H1 (cell line): ENCODE results near the gene PFDN1. TPM values are rescaled to one million over a fixed set of nuclear protein-coding genes. Genes with fewer than 3 reads are reported as not detected.

Source experiments
- CTCF ChIA-PET: fragments of 300-600 bp; sonication (Branson Sonifier 250); formaldehyde crosslinking; loops from one replicate; lab custom pipeline; 2021; ENCODE audit not compliant: partially characterized antibody; lab: Charles Lee
- POLR2A ChIA-PET: fragments of 300-600 bp; sonication (Branson Sonifier 250); formaldehyde crosslinking; loops from one replicate; lab custom pipeline; 2021; ENCODE audit warnings: inconsistent platforms; ENCODE audit not compliant: partially characterized antibody; lab: Charles Lee
- DNase-seq, 2 experiments: peaks; one replicate each; pipeline versions ENCODE4 v3.0.0 to v3.0.0-alpha.2; 2010 to 2022; ENCODE audit warnings: low spot score in 2 of 2, low read depth in 1 of 2, mixed read lengths in 1 of 2
- FAIRE-seq: peaks from 2 replicates; lab custom pipeline; 2011; peaks lifted over from hg19 to GRCh38; lab: Jason Lieb, UNC
- H2AFZ ChIP-seq: 2 replicates; pipeline ENCODE4 v1.8.1; 2012; ENCODE audit warnings: low read length, inconsistent platforms
- H2AK5ac ChIP-seq: 2 replicates; pipeline ENCODE4 v1.6.1; 2013; ENCODE audit warnings: low read depth, low read length
- H2BK120ac ChIP-seq: replicated peaks from 2 replicates; pipeline ENCODE3; 2013; ENCODE audit warnings: low read depth, low read length, inconsistent platforms
- H2BK12ac ChIP-seq: 2 replicates; pipeline ENCODE4 v1.6.1; 2013; ENCODE audit warnings: low read depth, low read length
- H2BK15ac ChIP-seq: 2 replicates; pipeline ENCODE4 v1.6.1; 2013; ENCODE audit warnings: low read length
- H2BK20ac ChIP-seq: 2 replicates; pipeline ENCODE4 v1.6.1; 2013; ENCODE audit warnings: low read length
- H2BK5ac ChIP-seq: 2 replicates; pipeline ENCODE4 v1.6.1; 2013; ENCODE audit warnings: low read depth, low read length
- H3K14ac ChIP-seq: 2 replicates; pipeline ENCODE4 v1.6.1; 2013; ENCODE audit warnings: inconsistent platforms; ENCODE audit not compliant: insufficient read length
- H3K18ac ChIP-seq: 2 replicates; pipeline ENCODE4 v1.6.1; 2013; ENCODE audit warnings: low read length; ENCODE audit errors: extremely low read depth
- H3K23ac ChIP-seq: 2 replicates; pipeline ENCODE4 v1.6.1; 2013; ENCODE audit warnings: inconsistent platforms; ENCODE audit not compliant: insufficient read length
- H3K23me2 ChIP-seq: 2 replicates; pipeline ENCODE4 v1.6.1; 2013; ENCODE audit warnings: low read depth, low read length
- H3K27ac ChIP-seq: 2 replicates; pipeline ENCODE4 v1.6.1; 2011; ENCODE audit warnings: low read depth, low read length, inconsistent platforms
- H3K27me3 ChIP-seq, 4 experiments: replicated peaks in 1 of 4; 1 replicate in 1 of 4; 2 replicates in 3 of 4; pipeline versions ENCODE4 v1.6.1 to v1.8.1; 2011 to 2013; ENCODE audit warnings: low read length in 3 of 4, mild to moderate bottlenecking in 3 of 4, inconsistent platforms in 2 of 4, mixed read lengths in 2 of 4, moderate library complexity in 1 of 4; ENCODE audit not compliant: control insufficient read depth in 3 of 4, insufficient read depth in 3 of 4; ENCODE audit errors: extremely low read depth in 1 of 4
- H3K36me3 ChIP-seq, 4 experiments: 2 replicates each; pipeline versions ENCODE4 v1.6.1 to v1.8.1; 2011 to 2013; ENCODE audit warnings: mild to moderate bottlenecking in 4 of 4, low read length in 3 of 4, moderate library complexity in 2 of 4, control low read depth in 1 of 4, inconsistent platforms in 1 of 4; ENCODE audit not compliant: insufficient read depth in 4 of 4, control insufficient read depth in 2 of 4
- H3K4ac ChIP-seq: replicated peaks from 2 replicates; pipeline ENCODE3; 2013; ENCODE audit warnings: low read length, low read depth, mixed read lengths, inconsistent platforms; ENCODE audit not compliant: insufficient read length
- H3K4me1 ChIP-seq, 4 experiments: replicated peaks in 1 of 4; 1 replicate in 1 of 4; 2 replicates in 3 of 4; pipeline versions ENCODE4 v1.6.1 to v1.8.1; 2011 to 2013; ENCODE audit warnings: low read length in 3 of 4, inconsistent platforms in 2 of 4, mixed read lengths in 1 of 4; ENCODE audit not compliant: insufficient read depth in 4 of 4, control insufficient read depth in 3 of 4
- H3K4me2 ChIP-seq, 2 experiments: 2 replicates each; pipeline versions ENCODE4 v1.6.1 to v1.8.1; 2011 to 2013; ENCODE audit warnings: low read depth in 2 of 2, low read length in 2 of 2, control low read depth in 1 of 2, inconsistent platforms in 1 of 2, mild to moderate bottlenecking in 1 of 2; ENCODE audit not compliant: insufficient read depth in 1 of 2
- H3K4me3 ChIP-seq, 4 experiments: fragments of 200-600, 300-600 bp in 1 of 4; sonication (generic), shearing (Covaris generic), sonication (Bioruptor Twin) in 1 of 4; 2 replicates each; pipeline versions ENCODE4 v1.5.1 to v1.8.1; 2011 to 2016; ENCODE audit warnings: low read length in 4 of 4, low read depth in 3 of 4, control low read depth in 2 of 4, inconsistent platforms in 2 of 4, mild to moderate bottlenecking in 2 of 4, mixed read lengths in 1 of 4, moderate library complexity in 1 of 4; ENCODE audit not compliant: insufficient read depth in 2 of 4; ENCODE audit errors: extremely low read depth in 1 of 4
- H3K56ac ChIP-seq: replicated peaks from 2 replicates; pipeline ENCODE3; 2013; ENCODE audit warnings: low read depth, mild to moderate bottlenecking, mixed read lengths, low read length, inconsistent platforms; ENCODE audit not compliant: insufficient read length
- H3K79me1 ChIP-seq: 2 replicates; pipeline ENCODE4 v1.6.1; 2013; ENCODE audit warnings: low read depth, low read length, control low read depth
- H3K79me2 ChIP-seq, 2 experiments: 2 replicates each; pipeline versions ENCODE4 v1.6.1 to v1.8.1; 2012 to 2013; ENCODE audit warnings: low read length in 2 of 2, mild to moderate bottlenecking in 2 of 2, inconsistent platforms in 1 of 2; ENCODE audit not compliant: insufficient read depth in 2 of 2, control insufficient read depth in 1 of 2
- H3K9ac ChIP-seq, 4 experiments: replicated peaks in 1 of 4; 1 replicate in 1 of 4; 2 replicates in 3 of 4; pipeline versions ENCODE4 v1.6.1 to v1.8.1; 2011 to 2013; ENCODE audit warnings: low read depth in 3 of 4, low read length in 3 of 4, control low read depth in 2 of 4, mild to moderate bottlenecking in 2 of 4, moderate library complexity in 2 of 4, inconsistent platforms in 1 of 4; ENCODE audit errors: extremely low read depth in 1 of 4
- H3K9me3 ChIP-seq, 2 experiments: 2 replicates each; pipeline versions ENCODE4 v1.6.1 to v1.8.1; 2012 to 2013; ENCODE audit warnings: mild to moderate bottlenecking in 2 of 2, moderate library complexity in 2 of 2, control low read depth in 1 of 2, inconsistent platforms in 1 of 2, low read depth in 1 of 2, low read length in 1 of 2, mixed read lengths in 1 of 2; ENCODE audit not compliant: insufficient read depth in 2 of 2
- H4K20me1 ChIP-seq, 2 experiments: replicated peaks in 1 of 2; 2 replicates each; pipeline versions ENCODE3 to v1.8.1; 2011 to 2013; ENCODE audit warnings: inconsistent platforms in 2 of 2, low read length in 2 of 2, mild to moderate bottlenecking in 1 of 2; ENCODE audit not compliant: insufficient read depth in 2 of 2, control insufficient read depth in 1 of 2
- H4K5ac ChIP-seq: 2 replicates; pipeline ENCODE4 v1.6.1; 2013; ENCODE audit warnings: low read length, low read depth, mixed read lengths, inconsistent platforms; ENCODE audit not compliant: insufficient read length
- H4K8ac ChIP-seq: 2 replicates; pipeline ENCODE4 v1.8.0; 2013; ENCODE audit warnings: mild to moderate bottlenecking, moderate library complexity, low read length, inconsistent platforms; ENCODE audit not compliant: insufficient read depth; ENCODE audit errors: extremely low read depth
- H4K91ac ChIP-seq: replicated peaks from 2 replicates; pipeline ENCODE3; 2013; ENCODE audit warnings: low read length, mixed read lengths, inconsistent platforms; ENCODE audit not compliant: insufficient read length
- BCL11A ChIP-seq, 2 experiments: IDR thresholded peaks; one replicate each; pipeline ENCODE4 v1.6.1; 2011; ENCODE audit warnings: low read depth in 2 of 2, low read length in 2 of 2, mild to moderate bottlenecking in 2 of 2
- CBX8 ChIP-seq: fragments of 300-800, 300-1000 bp; sonication (generic); IDR thresholded peaks from 2 replicates; pipeline ENCODE4 v1.7.1; 2016; ENCODE audit warnings: low read depth, low read length, borderline replicate concordance
- CREB1 ChIP-seq: IDR thresholded peaks from 2 replicates; pipeline ENCODE4 v1.6.1; 2012; ENCODE audit warnings: inconsistent platforms
- EP300 ChIP-seq, 2 experiments: IDR thresholded peaks; 1 replicate in 1 of 2; 2 replicates in 1 of 2; pipeline ENCODE4 v1.6.1; 2011 to 2012; ENCODE audit warnings: low read depth in 2 of 2, low read length in 2 of 2, mild to moderate bottlenecking in 2 of 2, borderline replicate concordance in 1 of 2, inconsistent platforms in 1 of 2, moderate library complexity in 1 of 2
- EZH2 ChIP-seq: fragments of 200-600 bp; sonication (generic); IDR thresholded peaks from 2 replicates; pipeline ENCODE4 v1.7.1; 2012; ENCODE audit warnings: low read depth, mild to moderate bottlenecking, moderate library complexity, low read length, inconsistent platforms; ENCODE audit not compliant: severe bottlenecking
- HDAC6 ChIP-seq: IDR thresholded peaks from one replicate; pipeline ENCODE4 v1.7.1; 2012; ENCODE audit warnings: low read depth, mild to moderate bottlenecking, inconsistent platforms, low read length, moderate library complexity
- JUN ChIP-seq: IDR thresholded peaks from 2 replicates; pipeline ENCODE4 v1.6.1; 2011; ENCODE audit warnings: low read depth, mild to moderate bottlenecking, improper control_type of control experiment, low read length
- MAFK ChIP-seq: IDR thresholded peaks from 2 replicates; pipeline ENCODE4 v1.6.1; 2012; ENCODE audit warnings: low read depth, mild to moderate bottlenecking, improper control_type of control experiment, low read length
- PHF8 ChIP-seq: fragments of 200-600 bp; sonication (generic); conservative IDR thresholded peaks from 2 replicates; pipeline ENCODE4 v1.7.1; 2012; ENCODE audit warnings: low read depth, mild to moderate bottlenecking, inconsistent platforms, low read length, moderate library complexity
- POLR2AphosphoS5 ChIP-seq: IDR thresholded peaks from 2 replicates; pipeline ENCODE4 v1.6.1; 2011; ENCODE audit warnings: low read depth, low read length
- POU5F1 ChIP-seq: IDR thresholded peaks from 2 replicates; pipeline ENCODE4 v1.6.1; 2011; ENCODE audit warnings: low read depth, mild to moderate bottlenecking, low read length, moderate library complexity
- RAD21 ChIP-seq, 2 experiments: IDR thresholded peaks in 1 of 2; conservative IDR thresholded peaks in 1 of 2; 2 replicates each; pipeline ENCODE4 v1.6.1; 2011; ENCODE audit warnings: low read depth in 2 of 2, low read length in 2 of 2, improper control_type of control experiment in 1 of 2, inconsistent platforms in 1 of 2, mild to moderate bottlenecking in 1 of 2, moderate library complexity in 1 of 2
- SP2 ChIP-seq: IDR thresholded peaks from 2 replicates; pipeline ENCODE4 v1.6.1; 2012; ENCODE audit warnings: mild to moderate bottlenecking, low read length, inconsistent platforms
- TEAD4 ChIP-seq: IDR thresholded peaks from 2 replicates; pipeline ENCODE4 v1.6.1; 2012; ENCODE audit warnings: low read depth, low read length, inconsistent platforms, mixed read lengths
- WGBS, 2 experiments: shearing (Covaris generic) in 1 of 2; methylation state at CpG; one replicate each; pipeline versions ENCODE4 v1.1.6 to v1.1.7; 2013 to 2015; ENCODE audit warnings: low lambda C conversion rate in 2 of 2, mixed read lengths in 2 of 2, inconsistent platforms in 1 of 2, low coverage in 1 of 2, missing lambda C conversion rate in 1 of 2; ENCODE audit not compliant: insufficient replicate concordance in 2 of 2, insufficient coverage in 1 of 2, insufficient read length in 1 of 2; ENCODE audit errors: extremely low coverage in 1 of 2, missing lambda C conversion rate in 1 of 2; 5-methylcytosine and 5-hydroxymethylcytosine counted together
- polyA plus RNA-seq, 7 experiments: library from polyadenylated mRNA; depleted of rRNA in 3 of 7; stranded (reverse) in 5 of 7; unstranded in 2 of 7; fragments of >200 nt in 5 of 7; fragments of 200-250 nt in 2 of 7; gene quantifications; 1 replicate in 5 of 7; 2 replicates in 1 of 7; 4 replicates in 1 of 7; pipeline versions ENCODE4 v1.2.1 to v1.2.3, GENCODE V29; 2011 to 2013; ENCODE audit warnings: missing spikeins in 2 of 7, mixed read lengths in 2 of 7
- total RNA-seq: library from RNA; stranded (reverse); fragmentation: NEBNext Ultra II Directional; extraction: Animal tissue kit (Norgen Biotek cat#: 25700); gene quantifications from 2 replicates; pipeline ENCODE4 v1.2.1, GENCODE V29; 2021

Gene PFDN1
- total and polyA plus RNA-seq, 2 of the 8 experiments (the other 6 are each of a cell fraction or from before 2014, with no cell fraction given), result 53.0 to 89.6 TPM

DNA sequence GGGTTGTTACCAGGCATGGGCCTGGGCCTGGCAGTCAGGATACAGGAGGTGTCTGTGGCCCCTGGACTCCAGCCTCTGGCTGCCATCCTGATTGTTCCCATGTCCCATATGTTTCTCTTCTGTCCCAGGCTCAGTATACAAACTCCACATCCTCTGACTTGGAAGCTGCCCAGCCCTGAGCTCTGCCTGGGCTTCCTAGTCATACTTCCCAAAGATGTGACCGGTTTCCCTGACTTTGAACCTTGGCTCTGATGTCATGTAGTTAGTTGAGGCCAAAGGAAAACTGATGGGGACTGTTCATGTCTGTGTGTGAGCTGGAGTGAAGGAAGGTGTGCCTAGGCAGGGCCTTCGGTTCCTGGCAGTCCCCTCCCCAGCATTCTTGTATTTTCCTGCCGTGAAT, 77.5 kb downstream of the PFDN1 start:
- Histone ChIP-seq H3K27me3 (no peaks in the 10 kb centered on the region; a peak in 1 of 7 replicates), H2BK120ac (no peak overlapping the region), H3K79me1 (no peaks in the 10 kb centered on the region), H3K9ac (no peak overlapping the region), H4K5ac (no peak overlapping the region), H3K14ac (no peak overlapping the region), H3K56ac (no peak overlapping the region), H2AK5ac (no peak overlapping the region), H3K4ac (no peak overlapping the region), H2BK20ac (no peak overlapping the region), H2AFZ (no peak overlapping the region), H3K36me3 (no peaks in the 10 kb centered on the region), H3K18ac (no peak overlapping the region), H3K23me2 (no peaks in the 10 kb centered on the region), H3K4me3 (no peak overlapping the region), H3K9me3 (no peaks in the 10 kb centered on the region), H3K79me2 (no peaks in the 10 kb centered on the region), H4K8ac (no peak overlapping the region), H2BK5ac (no peak overlapping the region), H3K27ac (no peak overlapping the region), H4K91ac (no peak overlapping the region), H3K23ac (no peak overlapping the region), H4K20me1 (no peaks in the 10 kb centered on the region), H3K4me2 (no peak overlapping the region), H2BK15ac (no peak overlapping the region), H2BK12ac (no peak overlapping the region), H3K4me1 (no peaks in the 10 kb centered on the region)
- POLR2A ChIA-PET, result no interaction called here
- FAIRE-seq (no peak), DNase-seq (no peak)
- 93% methylated on average over 3 of the region's 3 CpGs; no CpG with 5 or more reads in 1 of the 2 experiments for WGBS, 2 experiments
- CTCF ChIA-PET, result interaction anchor here (1.5 to 8.4 kb wide), 4 partner anchors 10 to 19 kb away, joined by 6 to 99 read pairs (median 10); no protein-coding TSS in a partner anchor
- TF ChIP-seq TEAD4 (no peak), CBX8 (no peak), HDAC6 (no peak), PHF8 (no peak), EP300 (IDR thresholded peaks at IDR 0.05; ENCODE audit: borderline replicate concordance in 1 of 2, low read depth in 2 of 2, low read length in 2 of 2) (no peak), POU5F1 (no peak), EZH2 (no peak), POLR2AphosphoS5 (no peak), JUN (no peak), SP2 (no peak), RAD21 (IDR thresholded peaks at IDR 0.05 in 1 of 2, conservative IDR thresholded peaks at IDR 0.05 in 1 of 2; ENCODE audit: low read depth in 2 of 2, low read length in 2 of 2) (no peak), BCL11A (IDR thresholded peaks at IDR 0.05; ENCODE audit: low read depth in 2 of 2, low read length in 2 of 2) (no peak), MAFK (no peak), CREB1 (no peak)
